Daoy (cell line): Measurements from ENCODE around the gene SMG6. TPM values are rescaled to one million over a fixed set of nuclear protein-coding genes. Genes with fewer than 3 reads are reported as not detected.
A peak's percentile ranks its signal among the peaks of the same experiment; 100 is the strongest.
"Not testable (repeated sequence)": the region's sequence is repeated elsewhere in the genome, so short reads cannot be mapped to it uniquely, and the experiment has no call there.

Experiments used
- DNase-seq: peaks from one replicate; pipeline ENCODE4 v3.0.0-alpha.2; 2015; ENCODE audit warnings: low read depth
- total RNA-seq: library from RNA; depleted of rRNA; stranded (reverse); fragments of >200 nt; shearing (Covaris generic); gene quantifications from 2 replicates; pipeline ENCODE4 v1.2.3, GENCODE V29; 2014

The SMG6 gene
- total RNA-seq, 1 experiment from 2014 or later = 23.8 TPM

GRCh38 chr17:2263183-2264066, 40.2 kb downstream of the SMG6 start:
- no peak for DNase-seq

- DNase-seq = peak; percentile 30
Measured at GRCh38 chr17:2262135-2262587, 41.4 kb downstream of the SMG6 start.

GRCh38 chr17:2259769-2260536, 43.6 kb downstream of the SMG6 start:
- no peak for DNase-seq

GRCh38 chr17:2258830-2259229, 44.8 kb downstream of the SMG6 start:
- not testable (repeated sequence) for DNase-seq

GRCh38 chr17:2253768-2254406, 49.7 kb downstream of the SMG6 start:
- no peak for DNase-seq

- DNase-seq = no peak
Measured at GRCh38 chr17:2253362-2253761, 50.2 kb downstream of the SMG6 start.

GRCh38 chr17:2251098-2251497, 52.5 kb downstream of the SMG6 start:
- no peak for DNase-seq

- DNase-seq = no peak
Measured at GRCh38 chr17:2250140-2251095, 53.2 kb downstream of the SMG6 start.

GRCh38 chr17:2247005-2247404, 56.6 kb downstream of the SMG6 start:
- DNase-seq = no peak

GRCh38 chr17:2244545-2245525, 58.8 kb downstream of the SMG6 start:
- peak; percentile 91 for DNase-seq

GRCh38 chr17:2243953-2244352, 59.6 kb downstream of the SMG6 start:
- no peak for DNase-seq

- no peak for DNase-seq
Measured at GRCh38 chr17:2241823-2242222, 61.8 kb downstream of the SMG6 start.

- no peak for DNase-seq
Measured at GRCh38 chr17:2240541-2240940, 63.0 kb downstream of the SMG6 start.

GRCh38 chr17:2239882-2240430, 63.6 kb downstream of the SMG6 start:
- peak; percentile 89 for DNase-seq

GRCh38 chr17:2239170-2239551, 64.4 kb downstream of the SMG6 start:
- no peak for DNase-seq

- DNase-seq = peak; percentile 37
Measured at GRCh38 chr17:2238432-2239169, 65.0 kb downstream of the SMG6 start.

- DNase-seq = peak; percentile 61
Measured at GRCh38 chr17:2237950-2238349, 65.6 kb downstream of the SMG6 start.

- peak; percentile 25 for DNase-seq
Measured at GRCh38 chr17:2237521-2237921, 66.1 kb downstream of the SMG6 start.
